Myocyte (in vitro differentiated cells): ENCODE data around the gene HRH3. TPM values are rescaled to one million over a fixed set of nuclear protein-coding genes. Genes with fewer than 3 reads are reported as not detected.

Experiments used
- DNase-seq: peaks from one replicate; pipeline ENCODE4 v3.0.0-alpha.2; 2012; ENCODE audit warnings: low read depth
- total RNA-seq: library from RNA; depleted of rRNA; stranded (reverse); fragments of >200 nt; gene quantifications from 2 replicates; pipeline ENCODE4 v1.2.3, GENCODE V29; 2014

The HRH3 gene
- total RNA-seq, 1 donor from 2014 or later = 0.08 TPM

DNA sequence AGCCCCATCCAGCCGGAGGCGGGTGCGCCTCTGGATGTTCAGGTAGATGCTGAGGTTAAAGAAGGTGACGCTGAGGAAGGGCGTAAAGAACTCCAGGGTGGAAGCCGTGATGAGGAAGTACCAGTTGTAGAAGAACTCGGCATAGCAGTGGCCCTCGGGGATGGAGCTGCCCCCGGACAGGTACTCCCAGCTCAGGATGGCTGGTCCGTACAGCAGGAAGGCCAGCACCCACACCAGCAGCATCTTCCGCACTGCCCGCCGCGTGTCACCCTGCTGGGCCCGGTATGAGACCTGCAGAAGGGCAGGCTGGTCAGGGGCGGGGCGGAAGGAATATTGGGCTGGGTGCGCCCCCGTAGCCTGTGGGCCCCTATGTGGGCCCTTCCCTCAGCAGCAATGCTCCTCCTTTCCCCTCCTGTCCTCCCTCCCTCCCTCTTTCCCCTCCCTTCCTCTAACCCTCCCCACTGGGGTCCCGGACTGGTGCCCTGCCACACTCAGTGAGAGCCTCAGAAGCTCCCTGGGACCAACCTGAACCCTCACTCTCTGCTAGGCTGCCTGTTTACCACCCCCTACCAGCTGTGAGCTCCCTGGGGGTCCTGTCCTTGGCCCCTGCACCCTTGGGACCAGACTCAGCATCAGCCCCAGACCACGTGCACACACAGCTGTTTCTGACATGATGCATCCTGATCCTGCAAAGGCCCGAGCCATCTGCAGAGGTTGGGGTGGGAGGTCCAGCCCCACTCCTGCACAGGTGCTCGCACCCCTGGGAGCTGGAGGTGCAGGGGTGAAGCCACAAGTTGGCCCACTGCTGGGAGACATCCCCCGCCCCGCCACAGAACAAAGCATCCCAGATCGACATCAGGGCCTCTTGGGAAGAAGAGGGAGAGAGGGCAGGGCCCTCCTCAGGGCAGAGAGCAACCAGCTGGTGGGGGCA is 3.2 kb downstream of the HRH3 start:
- no peak for DNase-seq

DNA sequence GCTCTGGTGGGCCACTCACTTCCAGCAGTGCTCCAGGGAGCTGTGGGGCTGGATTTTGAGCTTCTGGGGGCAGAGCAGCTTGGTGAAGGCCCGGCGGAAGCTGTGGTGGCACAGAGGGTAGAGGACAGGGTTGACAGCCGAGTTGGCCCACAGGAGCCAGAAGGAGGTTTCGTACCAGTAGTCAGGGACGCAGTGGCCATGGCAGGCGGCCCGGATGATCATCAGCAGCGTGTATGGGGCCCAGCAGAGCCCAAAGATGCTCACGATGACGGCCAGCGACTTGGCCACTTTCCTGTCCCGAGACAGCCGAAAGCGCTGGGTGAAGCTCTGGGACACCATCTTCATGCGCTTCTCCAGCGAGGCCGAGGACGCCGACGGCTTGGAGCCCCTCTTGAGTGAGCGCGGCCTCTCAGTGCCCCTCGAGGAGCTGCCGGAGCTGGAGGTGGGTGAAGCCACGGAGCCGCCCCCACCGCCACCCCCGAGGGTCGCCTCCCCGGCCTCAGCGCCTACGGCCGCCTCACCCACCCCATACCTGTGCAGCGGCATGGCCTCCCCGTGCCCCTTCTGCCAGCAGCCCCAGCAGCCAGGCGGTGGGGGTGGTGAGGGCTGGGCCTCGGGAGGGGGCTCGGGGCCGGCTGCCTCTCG is 4.0 kb downstream of the HRH3 start:
- DNase-seq = no peak

DNA sequence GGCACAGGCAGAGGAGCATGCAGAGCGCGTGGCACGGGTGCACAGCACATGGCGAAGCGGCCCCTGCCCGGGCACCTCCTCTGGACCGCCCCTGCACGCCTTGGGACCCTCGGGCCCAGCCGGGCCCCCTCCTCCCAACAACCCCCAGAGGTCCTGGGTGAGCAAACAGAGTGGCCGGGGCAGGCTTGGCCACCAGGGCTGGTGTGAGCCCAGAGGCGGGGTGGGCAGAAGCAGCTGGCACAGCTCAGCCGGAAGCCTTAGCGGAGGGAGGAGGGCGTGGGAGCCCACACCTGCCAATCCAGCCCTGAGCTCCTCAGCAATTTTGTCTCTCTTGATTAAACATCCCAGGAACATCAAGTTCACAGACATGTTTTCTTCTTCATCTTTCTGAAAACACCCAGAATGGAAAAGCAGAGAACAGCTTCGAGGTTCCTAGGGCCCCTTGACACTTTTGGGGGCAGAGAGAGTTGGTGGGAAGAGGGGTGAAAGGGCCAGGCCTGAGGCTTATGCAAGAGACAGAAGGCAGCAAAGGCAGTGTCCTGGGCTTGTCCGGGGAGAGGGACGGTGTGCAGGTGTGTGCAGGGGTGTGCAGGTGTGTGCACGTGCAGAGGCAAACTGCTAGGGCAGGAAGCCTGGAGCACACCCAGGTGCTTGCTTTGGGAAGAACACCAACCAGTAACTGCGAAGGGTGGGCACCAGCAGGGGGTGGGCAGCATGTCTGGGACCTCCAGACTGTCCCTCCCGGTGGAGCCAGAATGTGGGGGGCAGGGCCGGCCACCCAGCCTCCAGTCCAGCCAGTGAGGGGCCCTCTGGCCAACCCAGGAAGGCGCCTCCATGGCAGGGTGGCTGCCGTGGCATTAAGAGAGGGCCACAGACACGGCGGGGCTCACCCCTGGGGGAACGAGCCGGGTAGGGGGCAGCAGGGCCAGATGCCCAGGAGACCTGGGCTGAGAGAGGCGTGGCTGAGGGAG is 4.8 kb downstream of the HRH3 start:
- no peak for DNase-seq

DNA sequence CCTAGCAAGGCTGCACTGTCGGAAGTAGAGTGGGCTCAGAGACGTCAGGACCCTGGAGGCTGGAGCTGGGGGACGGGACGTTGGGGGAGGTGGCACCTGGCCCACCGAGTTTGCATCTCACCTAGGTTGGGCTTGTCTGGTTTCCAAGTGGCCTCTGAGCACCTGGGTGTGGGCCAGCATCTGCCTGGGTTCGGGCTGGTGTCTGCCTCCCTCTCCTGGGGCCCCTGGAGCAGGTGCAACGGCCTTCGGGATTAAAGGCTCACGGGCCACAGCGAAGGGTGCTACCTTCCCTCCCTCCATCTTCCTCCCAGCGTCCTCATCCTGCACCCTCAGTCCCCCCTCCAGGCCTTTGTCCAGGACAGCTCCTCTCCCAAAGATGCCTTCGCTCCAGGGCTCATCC is 6.0 kb downstream of the HRH3 start:
- no peak for DNase-seq

DNA sequence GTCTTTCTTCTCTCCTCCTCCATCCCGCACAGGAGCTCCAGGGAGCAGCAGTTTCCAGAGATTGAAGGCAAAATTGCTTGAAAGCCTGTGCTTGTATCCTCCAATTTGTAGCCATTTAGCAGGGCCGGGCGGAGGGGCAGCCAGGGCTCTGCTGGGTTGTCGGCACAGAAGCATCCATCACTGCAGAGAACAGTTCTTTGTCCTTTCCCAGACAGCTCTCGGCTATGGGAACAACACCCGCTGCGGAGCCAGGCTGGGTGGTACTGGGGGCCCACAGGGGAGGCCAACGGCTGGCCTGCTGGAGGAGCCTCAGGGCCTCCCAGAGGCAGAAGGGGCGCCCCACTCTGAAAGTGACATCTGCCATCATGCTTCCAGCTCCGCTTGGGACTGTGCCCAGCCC is 7.8 kb downstream of the HRH3 start:
- no peak for DNase-seq

DNA sequence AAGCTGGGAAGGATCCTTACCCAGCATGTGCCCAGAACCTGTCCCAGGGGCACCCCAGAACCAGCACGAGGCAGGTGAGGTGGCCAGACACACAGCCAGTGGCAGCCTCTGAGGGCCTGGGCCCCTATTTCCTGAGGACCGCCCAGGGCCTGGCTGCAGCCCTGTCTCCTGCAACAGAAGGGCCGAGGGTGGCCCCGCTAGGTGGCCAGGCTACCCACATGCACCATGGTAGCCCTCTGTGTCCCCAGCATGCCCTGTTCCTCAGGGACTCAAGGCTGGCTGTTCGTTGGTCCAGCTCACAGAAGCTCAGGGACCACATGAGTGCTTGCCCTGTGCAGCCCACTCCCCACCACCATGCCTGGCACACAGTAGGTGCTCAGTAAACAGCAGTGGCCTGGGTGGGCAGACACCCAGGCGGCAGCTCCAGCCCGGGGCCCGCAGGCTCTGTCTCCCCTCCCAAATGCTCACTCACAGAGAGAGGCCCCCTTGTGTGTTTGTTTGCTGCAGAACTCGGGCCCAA is 8.2 kb downstream of the HRH3 start:
- no peak for DNase-seq

DNA sequence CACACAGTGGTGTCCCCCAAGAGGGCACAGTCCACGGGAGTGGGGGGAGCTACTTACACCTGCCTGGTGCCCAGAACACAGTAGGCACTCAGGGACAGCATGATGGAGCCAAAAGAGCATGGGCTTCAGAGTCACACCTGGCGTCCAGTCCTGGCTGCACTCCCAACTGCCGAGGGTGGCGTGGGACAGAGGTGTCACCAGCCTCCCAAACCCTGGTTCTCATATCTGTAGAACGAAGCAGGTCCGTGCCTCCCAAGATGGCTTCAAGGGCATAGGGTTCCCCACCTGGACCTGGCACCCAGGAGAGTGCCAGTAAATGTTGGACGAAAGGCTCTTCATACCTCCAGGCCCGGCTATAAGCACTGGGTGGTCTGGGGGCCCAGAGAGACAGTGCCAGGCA is 8.9 kb downstream of the HRH3 start:
- DNase-seq = no peak

DNA sequence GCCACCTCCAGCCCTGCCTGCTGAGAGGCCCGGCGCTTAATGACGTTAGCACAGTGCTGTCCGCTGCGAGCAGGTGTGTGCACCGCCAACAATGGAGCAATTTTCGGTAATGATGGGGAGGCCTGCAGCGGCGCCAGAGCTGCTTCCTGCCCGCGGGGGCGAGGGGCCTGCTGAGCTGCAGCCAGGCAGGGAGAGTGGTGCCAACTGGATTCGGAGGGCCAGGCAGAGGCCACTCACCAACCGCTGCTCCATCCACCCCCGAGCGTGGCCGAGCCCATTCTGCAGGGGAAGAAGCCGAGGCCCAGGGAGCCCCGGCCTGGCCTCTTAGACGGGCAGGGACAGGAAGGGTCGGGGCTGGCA is 9.6 kb downstream of the HRH3 start:
- DNase-seq = no peak

DNA sequence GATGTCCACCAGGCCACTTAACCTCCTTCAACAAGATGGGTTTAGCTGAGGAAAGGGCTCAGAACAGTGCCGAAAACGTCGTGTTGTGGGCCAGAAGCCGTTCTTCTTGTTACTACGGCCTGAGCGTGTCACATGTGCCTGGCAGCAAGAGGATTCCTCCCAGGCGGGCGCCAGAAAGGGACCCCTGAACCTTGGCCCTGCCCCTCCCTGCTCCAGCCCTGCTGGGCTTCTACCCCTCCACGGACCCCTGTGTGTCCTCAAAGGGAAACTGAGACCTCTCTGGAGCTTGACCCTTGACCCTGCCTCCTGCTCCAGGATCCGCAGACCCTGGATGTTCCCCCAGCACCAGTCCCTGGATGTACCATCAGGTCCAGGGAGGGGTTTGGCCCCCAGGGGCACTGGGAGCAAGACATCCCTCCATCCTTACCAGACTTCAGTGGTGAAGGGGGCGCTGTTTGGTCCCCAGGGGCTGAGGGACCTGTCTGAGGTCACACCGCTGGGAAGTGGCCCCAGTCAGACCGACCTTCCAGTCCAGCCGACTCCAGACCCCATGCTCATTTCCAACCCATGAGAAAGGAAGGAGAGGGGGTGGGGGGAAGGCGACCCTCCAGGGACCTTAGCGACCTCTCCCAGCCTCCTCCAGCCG is 10.1 kb downstream of the HRH3 start:
- DNase-seq = no peak

DNA sequence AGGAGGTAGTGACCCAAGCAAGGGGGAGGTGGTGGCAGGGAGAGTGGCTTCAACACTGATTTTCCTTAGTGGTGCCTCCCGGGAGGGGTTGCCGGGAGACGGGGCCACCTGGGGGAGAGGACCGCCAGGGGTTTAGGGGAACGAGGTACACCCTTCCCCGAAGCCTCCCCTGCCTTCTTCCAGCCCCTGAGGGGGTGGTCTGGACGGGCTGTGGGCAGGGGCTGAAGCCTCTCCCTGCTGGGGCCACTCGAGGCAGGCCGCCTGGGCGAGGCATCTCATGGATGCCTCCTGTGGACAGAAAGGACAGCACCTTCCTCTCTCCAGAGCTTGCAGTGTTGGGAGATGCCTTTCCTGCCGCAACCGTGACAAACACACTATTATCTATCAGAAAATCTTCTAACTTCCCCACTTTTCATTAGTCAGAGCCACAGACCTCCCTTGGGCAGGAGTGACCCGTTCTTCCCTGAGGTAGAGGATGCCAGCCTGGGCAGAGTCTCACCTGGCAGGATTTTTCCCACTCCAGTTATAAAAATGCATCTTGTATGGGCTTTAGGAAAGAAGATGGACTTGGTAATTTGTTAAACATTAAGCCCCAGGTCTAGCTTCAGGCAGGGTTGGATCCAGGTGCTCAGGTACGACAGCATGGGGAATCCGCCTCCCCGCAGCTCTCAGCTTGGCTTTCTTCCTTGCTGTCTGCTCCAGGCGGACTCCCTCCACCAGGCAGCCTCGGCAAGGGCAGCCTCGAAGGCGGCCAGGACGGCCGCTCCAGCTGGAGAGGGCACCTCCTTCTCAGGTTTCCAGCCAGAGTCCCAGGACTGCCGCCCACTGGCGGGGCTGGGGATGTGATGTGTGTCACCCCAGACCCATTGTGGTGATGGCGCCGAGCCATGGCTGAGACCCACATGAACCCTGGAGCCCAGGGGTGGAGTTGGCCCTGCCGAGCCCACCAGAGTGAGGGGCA is 11.0 kb downstream of the HRH3 start:
- no peak for DNase-seq

DNA sequence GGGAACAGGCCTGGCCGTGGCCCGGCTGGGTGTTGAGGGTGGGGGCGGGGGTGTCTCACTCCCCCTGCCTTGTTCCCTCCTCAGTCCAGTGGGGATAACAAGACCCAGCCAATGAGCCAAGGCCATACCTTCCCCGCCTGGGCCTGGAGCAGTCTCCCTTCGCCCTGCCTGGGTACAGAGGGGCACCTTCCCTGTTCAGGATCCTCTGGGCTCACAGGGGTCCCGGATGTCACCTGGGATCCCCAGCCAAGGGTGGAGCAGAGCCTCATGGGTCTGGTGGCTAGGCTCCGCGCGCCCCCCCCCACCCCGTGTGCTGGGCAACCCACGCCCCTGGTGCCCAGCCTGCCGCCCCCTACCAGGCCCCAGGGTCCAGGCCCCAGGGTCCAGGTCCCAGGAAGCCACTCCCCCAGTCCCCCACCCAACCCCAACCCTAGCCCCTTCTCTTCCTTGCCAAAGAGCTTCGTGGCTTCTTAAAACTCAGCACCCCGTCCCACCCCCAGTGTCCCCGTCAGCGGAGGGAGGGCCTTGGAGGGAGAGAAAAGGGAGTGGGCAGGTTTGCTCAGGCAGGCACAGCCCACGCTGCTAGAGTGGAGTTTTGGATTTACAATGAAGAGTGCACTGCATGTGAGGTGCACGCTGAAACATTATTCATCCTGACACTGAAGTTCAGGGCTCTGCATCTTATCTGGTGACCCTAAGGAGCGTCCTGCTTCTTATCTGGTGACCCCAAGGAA is 11.8 kb downstream of the HRH3 start:
- no peak for DNase-seq

DNA sequence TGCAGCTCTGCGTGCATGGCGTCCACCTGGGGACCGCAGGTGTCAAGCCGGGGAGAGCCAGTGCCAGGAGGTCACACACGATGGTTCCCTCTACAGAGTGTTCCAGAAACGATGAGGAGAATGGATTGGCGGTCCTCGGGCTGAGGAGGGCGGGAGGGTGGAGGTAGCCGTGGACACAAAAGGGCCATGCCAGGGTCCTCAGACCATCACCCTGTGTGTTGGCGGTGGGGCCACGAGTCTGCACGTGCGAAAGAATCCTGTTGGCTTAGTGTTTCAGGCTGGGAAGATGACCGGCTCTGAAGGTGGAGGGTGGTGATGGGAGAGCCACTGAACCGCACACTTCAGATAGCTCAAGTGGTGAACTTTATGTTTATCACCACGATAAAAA is 13.7 kb downstream of the HRH3 start:
- DNase-seq = no peak

DNA sequence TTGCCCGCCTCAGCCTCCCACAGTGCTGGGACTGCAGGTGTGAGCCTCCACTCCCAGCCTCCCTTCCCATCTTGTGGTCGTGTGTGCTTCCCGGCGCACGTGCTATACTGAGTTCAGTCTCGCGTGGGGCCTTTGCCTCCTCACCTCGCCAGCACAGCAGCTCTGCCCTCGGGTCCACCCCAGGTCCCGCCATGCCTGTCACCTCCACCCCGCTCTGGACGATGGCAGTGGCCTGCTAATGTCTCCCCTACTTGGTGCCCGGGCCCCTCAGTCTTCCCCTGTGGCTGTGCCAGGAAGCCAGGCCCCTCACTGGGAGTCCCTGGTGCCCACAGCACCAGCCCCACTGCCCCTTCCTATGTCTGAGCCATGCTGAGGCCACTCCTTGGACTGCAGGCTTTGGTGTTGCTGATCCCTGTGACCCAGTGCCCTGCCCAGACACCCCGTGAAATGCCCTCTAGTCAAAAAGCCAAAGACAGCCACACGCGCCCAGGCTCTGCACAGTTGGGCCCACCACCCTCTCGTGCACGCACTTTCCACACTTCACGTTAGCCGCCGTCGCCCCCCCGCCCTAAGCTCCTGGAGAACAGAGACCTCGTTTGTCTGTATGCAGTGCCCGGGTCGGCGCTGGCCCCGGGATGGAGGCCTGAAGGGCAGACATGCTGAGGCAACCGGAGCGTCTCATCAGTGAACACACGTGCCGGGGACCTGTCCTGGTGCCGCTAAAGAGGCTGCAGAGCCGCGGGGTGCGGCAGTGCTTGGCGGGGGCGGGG is 14.3 kb downstream of the HRH3 start:
- DNase-seq = no peak

DNA sequence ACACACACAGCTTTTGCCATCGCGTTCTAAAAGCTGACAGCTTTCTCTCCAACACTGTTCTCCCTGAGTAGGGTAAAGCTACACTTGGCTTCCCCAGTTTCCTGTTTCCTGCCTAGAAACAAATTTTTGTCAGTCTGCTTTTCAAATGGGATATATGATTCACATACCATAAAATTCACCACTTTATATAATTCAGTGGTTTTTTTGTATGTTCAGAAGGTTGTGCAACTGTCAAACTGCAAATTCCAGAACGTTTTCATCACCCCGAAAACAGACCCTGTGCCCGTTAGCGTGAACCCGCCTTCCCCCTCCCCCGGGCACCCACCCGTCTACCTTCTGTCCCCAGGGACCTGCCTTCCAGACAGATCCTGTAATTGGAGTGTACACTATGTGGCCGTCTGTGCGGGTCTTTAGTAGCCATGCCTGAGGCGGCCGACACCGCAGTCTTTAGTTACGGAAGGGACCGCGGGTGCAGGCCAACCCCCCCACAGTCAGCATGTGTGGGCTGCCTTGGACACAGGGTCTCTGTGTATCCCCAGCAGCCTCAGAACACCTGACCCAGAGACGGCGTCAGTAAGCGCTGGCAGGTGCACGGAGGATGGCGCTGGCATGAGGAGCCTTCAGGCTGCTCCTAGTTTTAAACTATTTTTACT is 16.6 kb downstream of the HRH3 start:
- no peak for DNase-seq

DNA sequence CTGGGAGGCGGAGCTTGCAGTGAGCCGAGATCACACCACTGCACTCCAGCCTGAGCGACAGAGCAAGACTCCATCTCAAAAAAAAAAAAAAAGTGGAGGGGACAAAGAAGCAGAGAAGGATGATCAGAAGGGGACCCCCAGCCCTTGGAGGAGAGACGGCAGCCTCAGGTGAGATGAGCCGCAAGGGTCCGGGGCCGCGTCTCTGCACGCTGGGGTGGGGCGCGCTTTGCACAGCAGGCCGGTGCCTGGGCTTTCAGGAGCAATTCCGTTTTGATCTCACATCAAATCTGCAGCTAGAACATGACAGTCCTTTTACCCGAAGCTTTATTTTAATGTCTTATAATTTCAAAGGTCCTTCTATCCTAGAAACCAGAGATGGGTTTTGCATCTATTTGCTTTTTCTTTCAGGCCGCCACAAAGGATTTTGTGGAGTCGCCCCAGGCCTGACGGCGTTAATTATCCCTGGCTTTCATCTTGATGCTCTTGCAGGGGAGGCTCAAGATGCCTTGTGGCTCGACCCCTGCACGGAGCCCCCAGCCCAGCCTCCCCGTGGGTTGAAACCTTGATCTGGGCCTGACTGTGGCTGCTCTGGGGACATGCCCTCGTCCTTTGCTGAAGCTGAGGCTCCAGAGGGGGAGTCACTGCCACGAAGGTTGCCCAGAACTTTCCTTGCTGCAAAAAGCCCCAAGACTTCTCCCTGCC is 17.3 kb downstream of the HRH3 start:
- DNase-seq = no peak

DNA sequence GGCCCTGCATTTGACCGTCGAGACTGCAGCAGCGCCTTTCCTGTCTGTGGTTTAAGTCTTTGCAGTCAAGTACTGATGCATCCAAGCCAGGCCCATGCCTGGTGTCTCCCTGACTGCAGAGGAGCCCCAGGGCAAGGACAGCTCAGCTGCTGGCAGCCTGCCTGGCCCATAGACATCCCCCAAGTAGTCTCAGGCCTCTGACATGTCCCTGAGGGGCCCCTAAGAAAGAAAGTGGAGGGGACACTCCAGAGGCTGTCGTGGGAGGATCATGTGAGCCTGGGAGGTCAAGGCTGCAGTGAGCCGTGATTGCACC is 18.0 kb downstream of the HRH3 start:
- no peak for DNase-seq
